HepG2 (cell line): ENCODE data around the gene IARS2. TPM values are rescaled to one million over a fixed set of nuclear protein-coding genes. Genes with fewer than 3 reads are reported as not detected.

ENCODE experiments used
- ATAC-seq: fragments of 200-7000 bp; cut with Tn5 transposase; 3 replicates; pipeline ENCODE4 v1.9.1; 2020; ENCODE audit warnings: mild to moderate bottlenecking, moderate library complexity
- BruUV-seq: library from RNA; stranded (reverse); fragments of 400-500 nt; replicated peaks from 2 replicates; lab custom pipeline; 2021; lab: Mats Ljungman, UMichigan
- CTCF ChIA-PET: fragments of 300-600 bp; formaldehyde crosslinking; extraction: SDS; loops from one replicate; lab custom pipeline; 2021; ENCODE audit warnings: low total read pairs, inconsistent platforms, low intra/inter-chr PET ratio; lab: Yijun Ruan, JAX
- POLR2A ChIA-PET: fragments of 350-600 bp; sonication (Branson Sonifier 250); formaldehyde crosslinking; loops from one replicate; lab custom pipeline; 2020; ENCODE audit warnings: antibody characterized with exemption, inconsistent platforms; lab: Yijun Ruan, JAX
- DNase-seq: peaks from one replicate; pipeline ENCODE4 v3.0.0-alpha.2; 2015; ENCODE audit warnings: low spot score
- FAIRE-seq: peaks from 3 replicates; lab custom pipeline; 2011; peaks lifted over from hg19 to GRCh38; lab: Jason Lieb, UNC
- H2AFZ ChIP-seq: one replicate; pipeline ENCODE4 v1.6.1; 2011; ENCODE audit warnings: low read length, inconsistent platforms
- H3K27ac ChIP-seq: fragments of 300-600 bp; 3 replicates; pipeline ENCODE4 v1.8.0; 2011; ENCODE audit warnings: mixed run types, mild to moderate bottlenecking, mixed read lengths, low read length, inconsistent platforms; ENCODE audit not compliant: insufficient read depth; ENCODE audit errors: extremely low read length
- H3K27me3 ChIP-seq, 2 experiments: fragments of 200-600 bp in 1 of 2; 2 replicates in 1 of 2; 3 replicates in 1 of 2; pipeline versions ENCODE4 v1.6.0 to v1.8.0; 2011; ENCODE audit warnings: low read length in 2 of 2, mild to moderate bottlenecking in 2 of 2, moderate library complexity in 2 of 2, inconsistent platforms in 1 of 2; ENCODE audit not compliant: insufficient read depth in 2 of 2, control insufficient read depth in 1 of 2
- H3K36me3 ChIP-seq, 2 experiments: fragments of 200-600 bp in 1 of 2; replicated peaks in 1 of 2; 2 replicates in 1 of 2; 3 replicates in 1 of 2; pipeline versions ENCODE4 v1.5.1 to v1.8.0; 2011; ENCODE audit warnings: low read length in 2 of 2, inconsistent platforms in 1 of 2; ENCODE audit not compliant: insufficient read depth in 2 of 2, control insufficient read depth in 1 of 2
- H3K4me1 ChIP-seq: 2 replicates; pipeline ENCODE4 v1.5.1; 2012; ENCODE audit warnings: low read length, inconsistent platforms; ENCODE audit not compliant: insufficient read depth
- H3K4me2 ChIP-seq: 2 replicates; pipeline ENCODE4 v1.6.0; 2011; ENCODE audit warnings: low read depth, low read length, inconsistent platforms
- H3K4me3 ChIP-seq, 3 experiments: fragments of 200-600 bp in 1 of 3; sonication (generic), shearing (Covaris generic) in 1 of 3; replicated peaks in 1 of 3; 2 replicates each; pipeline ENCODE4 v1.5.1; 2011 to 2016; ENCODE audit warnings: low read length in 3 of 3, inconsistent platforms in 2 of 3, low read depth in 2 of 3, mild to moderate bottlenecking in 2 of 3, control low read depth in 1 of 3, mixed read lengths in 1 of 3; ENCODE audit not compliant: insufficient read depth in 1 of 3
- H3K79me2 ChIP-seq: one replicate; pipeline ENCODE4 v1.6.1; 2011; ENCODE audit warnings: low read length, inconsistent platforms; ENCODE audit not compliant: insufficient read depth
- H3K9ac ChIP-seq: 2 replicates; pipeline ENCODE4 v1.6.0; 2011; ENCODE audit warnings: mild to moderate bottlenecking, low read depth, low read length, inconsistent platforms; ENCODE audit not compliant: insufficient read depth
- H3K9me3 ChIP-seq: 2 replicates; pipeline ENCODE4 v1.5.1; 2012; ENCODE audit warnings: mild to moderate bottlenecking, low read length
- H4K20me1 ChIP-seq: 2 replicates; pipeline ENCODE4 v1.6.0; 2011; ENCODE audit warnings: inconsistent platforms, mild to moderate bottlenecking, low read length, moderate library complexity; ENCODE audit not compliant: insufficient read depth
- FOXA1 ChIP-seq, 2 experiments: fragments of 450-650 bp in 1 of 2; sonication (generic) in 1 of 2; formaldehyde crosslinking in 1 of 2; IDR thresholded peaks; 2 replicates each; pipeline versions ENCODE4 v1.4.0 to v1.6.1; 2016 to 2020; ENCODE audit warnings: missing genetic modification reagents in 1 of 2
- GABPB1 ChIP-seq: IDR thresholded peaks from 2 replicates; pipeline ENCODE4 v1.6.1; 2016; ENCODE audit warnings: mild to moderate bottlenecking, missing genetic modification reagents, moderate library complexity, missing compliant biosample characterization
- HNF4A ChIP-seq: sonication (generic); formaldehyde crosslinking; IDR thresholded peaks from 2 replicates; pipeline ENCODE4 v1.4.0; 2020; ENCODE audit warnings: missing genetic modification reagents
- NFE2L2 ChIP-seq: fragments of 150-350 bp; IDR thresholded peaks from 2 replicates; pipeline ENCODE4 v1.6.1; 2014; ENCODE audit warnings: low read length
- TCF7L2 ChIP-seq: IDR thresholded peaks from 2 replicates; pipeline ENCODE4 v1.6.1; 2011; ENCODE audit warnings: mild to moderate bottlenecking, low read depth, low read length, moderate library complexity
- YEATS2 ChIP-seq: sonication (generic); formaldehyde crosslinking; IDR thresholded peaks from 2 replicates; pipeline ENCODE4 v1.4.0; 2020; ENCODE audit warnings: missing genetic modification reagents, borderline replicate concordance
- ZNF329 ChIP-seq: sonication (generic); formaldehyde crosslinking; IDR thresholded peaks from 2 replicates; pipeline ENCODE4 v1.9.0; 2021; ENCODE audit warnings: low read depth, mild to moderate bottlenecking, missing genetic modification reagents
- WGBS: methylation state at CpG from one replicate; pipeline ENCODE4 v1.1.6; 2017; ENCODE audit warnings: low lambda C conversion rate; 5-methylcytosine and 5-hydroxymethylcytosine counted together
- in situ Hi-C: cut with HindIII; loops from 2 replicates; pipeline ENCODE4 v1.10.0; 2017; ENCODE audit warnings: low pct_unique_long_range_greater_than_20kb; ENCODE audit not compliant: extremely low pct_ligation_motif_present
- intact Hi-C: fragments of 100-400 bp; cut with micrococcal nuclease; formaldehyde crosslinking; loops from one replicate; pipeline ENCODE4 v1.10.0; 2022; ENCODE audit not compliant: unreplicated experiment
- polyA plus RNA-seq, 8 experiments: library from polyadenylated mRNA; depleted of rRNA in 3 of 8; stranded (reverse) in 7 of 8; unstranded in 1 of 8; fragments of >200 nt; fragmentation: Illumina TruSeq in 4 of 8; extraction: Trizol in 4 of 8; gene quantifications; 2 replicates each; pipeline versions ENCODE4 v1.2.1 to v1.2.3, GENCODE V29; 2011 to 2016; ENCODE audit warnings: low read depth in 4 of 8, missing spikeins in 1 of 8, mixed read lengths in 1 of 8; ENCODE audit not compliant: insufficient read depth in 1 of 8
- total RNA-seq, 5 experiments: library from RNA; depleted of rRNA; stranded (reverse); fragments of >200 nt; fragmentation: Illumina TruSeq; extraction: Trizol; gene quantifications; 2 replicates each; pipeline ENCODE4 v1.2.3, GENCODE V29; 2016; ENCODE audit warnings: low read depth in 1 of 5
- TF ChIP-seq, protein P1 (sequence below): sonication (generic); formaldehyde crosslinking; IDR thresholded peaks from 2 replicates; pipeline ENCODE4 v1.5.0; 2020; ENCODE audit warnings: mild to moderate bottlenecking, missing genetic modification reagents

The IARS2 gene
- total and polyA plus RNA-seq, 2 of the 13 experiments (the other 11 are each of a cell fraction or from before 2014, with no cell fraction given): 28.6 to 122 TPM

DNA sequence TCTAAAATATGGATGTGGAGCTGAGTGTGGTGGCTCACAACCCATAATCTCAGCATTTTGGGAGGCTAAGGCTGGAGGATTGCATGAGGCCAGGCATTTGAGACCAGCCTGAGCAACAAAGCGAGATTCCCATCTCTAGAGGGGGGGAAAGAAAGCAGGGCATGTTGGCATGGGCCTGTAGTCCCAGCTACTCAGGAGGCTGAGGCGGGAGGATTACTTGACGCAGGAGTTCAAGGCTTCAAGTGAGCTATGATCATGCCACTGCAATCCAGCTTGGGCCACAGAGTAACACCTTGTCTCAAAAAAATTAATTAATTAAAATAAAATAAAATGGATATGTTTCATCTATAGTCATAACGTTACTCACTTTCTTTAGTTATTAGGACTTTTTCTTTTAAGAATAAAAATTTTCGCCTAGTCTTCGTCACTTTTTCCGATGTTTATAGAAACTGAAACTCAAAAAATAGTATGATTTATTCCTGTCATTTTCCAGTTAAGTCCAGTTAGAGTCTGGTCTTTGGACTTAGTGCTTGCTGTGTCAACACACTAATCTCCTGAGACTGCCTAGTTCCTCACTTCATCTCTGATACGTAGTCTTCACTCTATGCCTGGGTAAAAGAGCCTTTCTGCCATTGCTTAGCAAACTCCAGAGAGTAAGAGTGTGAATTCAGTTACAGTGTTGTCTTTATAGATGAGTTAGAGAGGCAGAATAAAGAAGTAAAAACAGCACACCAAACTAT lies 28.0 kb downstream of the IARS2 start:
- intact Hi-C loops (no loop called here), in situ Hi-C loops (loop anchor here (10.0 kb wide), 1 partner anchor 287 kb away; no protein-coding TSS in a partner anchor)
- ATAC-seq (no peak; the same call in 2 of the 3 replicates), FAIRE-seq (no peak), DNase-seq (no peak)
- no peak overlapping the region for H3K4me3 ChIP-seq
- 80% methylated on average over 8 of the region's 8 CpGs for WGBS
- H3K79me2 ChIP-seq: no peaks in the 10 kb centered on the region
- H3K4me1 ChIP-seq: peaks cover 19% of the 10 kb centered on the region
- H3K36me3 ChIP-seq: peaks cover 6 to 15% of the 10 kb centered on the region in 2 experiments
- no peak overlapping the region for H3K9ac ChIP-seq
- peak overlapping the region; percentile 28 for H3K27ac ChIP-seq
- BruUV-seq: no TSS peak
- TF ChIP-seq NFE2L2: no peak
- no peak for TF ChIP-seq TCF7L2
- TF ChIP-seq GABPB1 (CRISPR knock-in tag): no peak
- no peak for TF ChIP-seq YEATS2 (CRISPR knock-in tag)
- no peak for TF ChIP-seq FOXA1 (IDR thresholded peaks at IDR 0.05)
- TF ChIP-seq FOXA1 (CRISPR knock-in tag; IDR thresholded peaks at IDR 0.05): peak; percentile 49
- peak; percentile 75 for TF ChIP-seq HNF4A (CRISPR knock-in tag)
- TF ChIP-seq, protein P1, sequence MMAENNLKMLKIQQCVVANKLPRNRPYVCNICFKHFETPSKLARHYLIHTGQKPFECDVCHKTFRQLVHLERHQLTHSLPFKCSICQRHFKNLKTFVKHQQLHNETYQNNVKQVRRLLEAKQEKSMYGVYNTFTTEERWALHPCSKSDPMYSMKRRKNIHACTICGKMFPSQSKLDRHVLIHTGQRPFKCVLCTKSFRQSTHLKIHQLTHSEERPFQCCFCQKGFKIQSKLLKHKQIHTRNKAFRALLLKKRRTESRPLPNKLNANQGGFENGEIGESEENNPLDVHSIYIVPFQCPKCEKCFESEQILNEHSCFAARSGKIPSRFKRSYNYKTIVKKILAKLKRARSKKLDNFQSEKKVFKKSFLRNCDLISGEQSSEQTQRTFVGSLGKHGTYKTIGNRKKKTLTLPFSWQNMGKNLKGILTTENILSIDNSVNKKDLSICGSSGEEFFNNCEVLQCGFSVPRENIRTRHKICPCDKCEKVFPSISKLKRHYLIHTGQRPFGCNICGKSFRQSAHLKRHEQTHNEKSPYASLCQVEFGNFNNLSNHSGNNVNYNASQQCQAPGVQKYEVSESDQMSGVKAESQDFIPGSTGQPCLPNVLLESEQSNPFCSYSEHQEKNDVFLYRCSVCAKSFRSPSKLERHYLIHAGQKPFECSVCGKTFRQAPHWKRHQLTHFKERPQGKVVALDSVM (CRISPR knock-in tag): peak; percentile 70
- TF ChIP-seq ZNF329: no peak
- POLR2A ChIA-PET: no interaction called here
- no peak overlapping the region for H2AFZ ChIP-seq
- no peaks in the 10 kb centered on the region for H3K9me3 ChIP-seq
- H4K20me1 ChIP-seq: no peaks in the 10 kb centered on the region; the same call in 1 of the 2 replicates
- 0 out of 2 replicates have a peak overlapping the region, but pooled peaks have one; percentile 32 for H3K4me2 ChIP-seq
- no peaks in the 10 kb centered on the region; a peak in 1 of 5 replicates for H3K27me3 ChIP-seq
- CTCF ChIA-PET: no interaction called here
